BLaER1 treated with 17β-estradiol and CSF1 and Interleukin-3, amounts not matched to agents 10 nM and 100 nM (cell line): ENCODE data around the gene GGTLC1.
A peak's percentile ranks its signal among the peaks of the same experiment; 100 is the strongest.
"Not testable (repeated sequence)": the region's sequence is repeated elsewhere in the genome, so short reads cannot be mapped to it uniquely, and the experiment has no call there.

Source experiments
- H3K27ac ChIP-seq, 11 experiments: shearing (Covaris generic); formaldehyde crosslinking; 2 replicates each; pipeline ENCODE4 v1.8.1; 2022
- H3K27me3 ChIP-seq, 11 experiments: shearing (Covaris generic); formaldehyde crosslinking; 2 replicates each; pipeline ENCODE4 v1.8.1; 2022
- H3K36me3 ChIP-seq, 11 experiments: shearing (Covaris generic); formaldehyde crosslinking; 2 replicates each; pipeline ENCODE4 v1.8.1; 2022
- H3K4me1 ChIP-seq, 10 experiments: shearing (Covaris generic); formaldehyde crosslinking; 2 replicates each; pipeline ENCODE4 v1.8.1; 2022
- H3K4me2 ChIP-seq, 11 experiments: shearing (Covaris generic); formaldehyde crosslinking; 2 replicates each; pipeline ENCODE4 v1.8.1; 2022
- H3K4me3 ChIP-seq, 10 experiments: shearing (Covaris generic); formaldehyde crosslinking; 2 replicates each; pipeline ENCODE4 v1.8.1; 2022
- H3K9ac ChIP-seq, 11 experiments: shearing (Covaris generic); formaldehyde crosslinking; 2 replicates each; pipeline ENCODE4 v1.8.1; 2022
- H3K9me3 ChIP-seq, 11 experiments: shearing (Covaris generic); formaldehyde crosslinking; replicated peaks in 1 of 11; 2 replicates each; pipeline ENCODE4 v1.8.1; 2022
- H4K20me1 ChIP-seq, 11 experiments: shearing (Covaris generic); formaldehyde crosslinking; 2 replicates each; pipeline ENCODE4 v1.8.1; 2022
- Cebpa-rat ChIP-seq, 11 experiments: shearing (Covaris generic); IDR thresholded peaks; 2 replicates each; pipeline ENCODE4 v1.8.1; 2022

The GGTLC1 gene

GRCh38 chr20:23982112-23983018, 6.2 kb downstream of the GGTLC1 start:
- not testable (repeated sequence) for H3K4me3 ChIP-seq, H3K4me2 ChIP-seq, H3K9ac ChIP-seq, H3K36me3 ChIP-seq, H3K27ac ChIP-seq, H3K27me3 ChIP-seq, H3K9me3 ChIP-seq, H4K20me1 ChIP-seq
- H3K4me1 ChIP-seq = peaks cover 4 to 32% (median 28%) of the 10 kb centered on the region in 10 experiments; a peak in 18 of 20 replicates

- H3K27me3 ChIP-seq, H3K36me3 ChIP-seq, H3K9me3 ChIP-seq: not testable (repeated sequence)
Measured at GRCh38 chr20:23981526-23981925, 7.1 kb downstream of the GGTLC1 start.

GRCh38 chr20:23981014-23981413, 7.6 kb downstream of the GGTLC1 start:
- H3K36me3 ChIP-seq, H3K27me3 ChIP-seq, H3K9me3 ChIP-seq, H3K27ac ChIP-seq, H4K20me1 ChIP-seq, H3K9ac ChIP-seq, H3K4me3 ChIP-seq: not testable (repeated sequence)
- Histone ChIP-seq H3K4me2 (peak overlapping the region in 2 of 11 experiments; percentile 7 to 63; a peak in 2 of 22 replicates), H3K4me1 (peaks cover 4 to 32% (median 28%) of the 10 kb centered on the region in 10 experiments; a peak in 18 of 20 replicates)

More at GRCh38 chr20:23981526-23981925, 7.1 kb downstream of the GGTLC1 start:
- H3K27ac ChIP-seq, H4K20me1 ChIP-seq, H3K4me3 ChIP-seq, H3K9ac ChIP-seq, H3K4me2 ChIP-seq: not testable (repeated sequence)
- peaks cover 4 to 32% (median 28%) of the 10 kb centered on the region in 10 experiments; a peak in 18 of 20 replicates for H3K4me1 ChIP-seq

GRCh38 chr20:23979899-23980811, 8.4 kb downstream of the GGTLC1 start:
- H4K20me1 ChIP-seq, H3K9me3 ChIP-seq, H3K36me3 ChIP-seq, H3K9ac ChIP-seq, H3K27ac ChIP-seq, H3K27me3 ChIP-seq, H3K4me3 ChIP-seq: not testable (repeated sequence)
- Histone ChIP-seq H3K4me1 (peaks cover 4 to 34% (median 28%) of the 10 kb centered on the region in 10 experiments; a peak in 18 of 20 replicates), H3K4me2 (peak overlapping the region in 8 of 11 experiments; percentile 43 to 64 (median 52); a peak in 12 of 22 replicates)

GRCh38 chr20:23979380-23979779, 9.2 kb downstream of the GGTLC1 start:
- Histone ChIP-seq H3K4me2 (peak overlapping the region in 8 of 11 experiments; percentile 30 to 63 (median 46); a peak in 12 of 22 replicates), H3K4me1 (peaks cover 4 to 37% (median 28%) of the 10 kb centered on the region in 10 experiments; a peak in 18 of 20 replicates), H3K27ac (0 out of 22 replicates have a peak overlapping the region, but pooled peaks of 1 of the 11 experiments have one; percentile 13)
- H3K9ac ChIP-seq, H3K27me3 ChIP-seq, H3K4me3 ChIP-seq, H4K20me1 ChIP-seq, H3K36me3 ChIP-seq, H3K9me3 ChIP-seq: not testable (repeated sequence)

- not testable (repeated sequence) for H4K20me1 ChIP-seq, H3K27me3 ChIP-seq, H3K9me3 ChIP-seq, H3K4me3 ChIP-seq, H3K36me3 ChIP-seq
- Histone ChIP-seq H3K27ac (peak overlapping the region in 8 of 11 experiments; percentile 50 to 72 (median 60); a peak in 14 of 22 replicates), H3K4me2 (peak overlapping the region; percentile 41 to 74 (median 68); a peak in 18 of 22 replicates), H3K9ac (peak overlapping the region in 5 of 11 experiments; percentile 15 to 52 (median 48); a peak in 3 of 22 replicates), H3K4me1 (peaks cover 4 to 37% (median 28%) of the 10 kb centered on the region in 10 experiments; a peak in 18 of 20 replicates)
Measured at GRCh38 chr20:23978457-23978856, 10.1 kb downstream of the GGTLC1 start.

GRCh38 chr20:23974966-23975365, 13.6 kb downstream of the GGTLC1 start:
- H3K4me3 ChIP-seq = no peak overlapping the region
- H4K20me1 ChIP-seq = no peaks in the 10 kb centered on the region
- no peaks in the 10 kb centered on the region for H3K36me3 ChIP-seq
- H3K27me3 ChIP-seq = no peaks in the 10 kb centered on the region
- no peak for TF ChIP-seq Cebpa-rat (IDR thresholded peaks at IDR 0.05)
- H3K4me2 ChIP-seq = no peak overlapping the region
- peaks cover 4 to 31% (median 21%) of the 10 kb centered on the region in 10 experiments; a peak in 18 of 20 replicates for H3K4me1 ChIP-seq
- no peak overlapping the region for H3K27ac ChIP-seq
- no peak overlapping the region for H3K9ac ChIP-seq
- no peaks in the 10 kb centered on the region for H3K9me3 ChIP-seq

- Histone ChIP-seq H3K36me3 (no peaks in the 10 kb centered on the region), H3K4me1 (peaks cover 0 to 11% (median 0%) of the 10 kb centered on the region in 10 experiments; a peak in 5 of 20 replicates), H4K20me1 (no peaks in the 10 kb centered on the region), H3K27ac (no peak overlapping the region), H3K4me3 (no peak overlapping the region), H3K4me2 (peak overlapping the region in 3 of 11 experiments; percentile 1 to 20 (median 3); a peak in 2 of 22 replicates), H3K27me3 (no peaks in the 10 kb centered on the region), H3K9ac (no peak overlapping the region), H3K9me3 (peaks cover 6 to 16% (median 10%) of the 10 kb centered on the region in 11 experiments)
- TF ChIP-seq Cebpa-rat (IDR thresholded peaks at IDR 0.05) = no peak
Measured at GRCh38 chr20:23971310-23971709, 17.3 kb downstream of the GGTLC1 start.

- TF ChIP-seq Cebpa-rat (IDR thresholded peaks at IDR 0.05) = no peak
- Histone ChIP-seq H4K20me1 (no peaks in the 10 kb centered on the region), H3K4me2 (no peak overlapping the region), H3K36me3 (no peaks in the 10 kb centered on the region), H3K27ac (no peak overlapping the region), H3K4me3 (no peak overlapping the region), H3K4me1 (peaks cover 0 to 8% (median 0%) of the 10 kb centered on the region in 10 experiments; a peak in 5 of 20 replicates), H3K27me3 (no peaks in the 10 kb centered on the region), H3K9me3 (peaks cover 19 to 28% (median 22%) of the 10 kb centered on the region in 11 experiments), H3K9ac (no peak overlapping the region)
Measured at GRCh38 chr20:23970049-23970448, 18.5 kb downstream of the GGTLC1 start.
